GM15510 (cell line): ENCODE results near the gene RASD2.

Experiments used
- POLR2A ChIP-seq: IDR thresholded peaks from 3 replicates; pipeline ENCODE4 v1.6.1; 2011; ENCODE audit warnings: borderline replicate concordance; ENCODE audit not compliant: insufficient read length; ENCODE audit errors: extremely low read depth

Gene RASD2

GRCh38 chr22:35551549-35552177 is 11.0 kb downstream of the RASD2 start:
- no peak for TF ChIP-seq POLR2A

GRCh38 chr22:35552196-35552842 is 11.7 kb downstream of the RASD2 start:
- TF ChIP-seq POLR2A, result no peak

- TF ChIP-seq POLR2A, result no peak
Observed at GRCh38 chr22:35552846-35553245, 12.2 kb downstream of the RASD2 start.

GRCh38 chr22:35553341-35553740 is 12.7 kb downstream of the RASD2 start:
- no peak for TF ChIP-seq POLR2A

- no peak for TF ChIP-seq POLR2A
Observed at GRCh38 chr22:35554297-35554845, 13.7 kb downstream of the RASD2 start.

DNA sequence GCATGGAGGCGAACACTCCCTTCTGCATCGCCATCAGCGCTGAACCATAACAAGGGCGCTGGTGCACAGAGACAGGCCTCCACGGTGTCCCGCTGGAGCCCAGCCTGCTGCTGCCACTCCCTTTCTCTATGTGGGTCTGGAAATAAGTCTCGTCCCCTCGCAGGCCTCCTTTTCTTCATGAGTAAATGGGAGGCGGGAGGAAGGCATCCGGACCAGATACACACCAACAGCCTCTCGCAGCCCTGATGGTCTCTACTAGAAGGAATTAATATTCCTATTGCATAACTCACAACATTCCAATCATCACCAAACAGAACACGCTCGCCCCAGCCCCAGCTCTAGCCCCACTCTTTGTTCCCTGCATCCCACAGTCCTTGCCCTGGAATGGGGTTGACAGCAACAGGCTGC is 14.9 kb downstream of the RASD2 start:
- TF ChIP-seq POLR2A, result no peak

GRCh38 chr22:35555946-35556547 is 15.4 kb downstream of the RASD2 start:
- TF ChIP-seq POLR2A, result no peak

DNA sequence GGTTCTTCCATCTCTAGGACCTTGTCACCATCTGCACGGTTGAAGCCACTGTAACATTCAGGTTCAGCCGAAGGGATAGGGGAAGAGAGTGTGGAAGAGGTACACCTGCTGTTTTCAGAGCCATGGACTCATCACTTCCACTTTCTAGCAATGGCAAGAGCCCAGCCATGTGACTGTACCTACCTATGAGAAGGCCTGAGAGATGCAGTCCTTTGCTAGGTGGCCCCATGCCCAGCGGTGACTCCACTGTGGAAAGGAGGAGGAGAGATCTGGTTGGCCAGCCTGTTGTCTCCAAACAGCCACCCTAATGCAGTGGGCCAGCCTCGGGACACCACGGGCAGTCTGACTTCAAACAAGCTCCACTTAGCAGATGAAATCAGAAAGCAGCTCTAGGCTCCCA is 16.0 kb downstream of the RASD2 start:
- TF ChIP-seq POLR2A, result no peak

- TF ChIP-seq POLR2A, result no peak
Observed at GRCh38 chr22:35558031-35558430, 17.4 kb downstream of the RASD2 start.

DNA sequence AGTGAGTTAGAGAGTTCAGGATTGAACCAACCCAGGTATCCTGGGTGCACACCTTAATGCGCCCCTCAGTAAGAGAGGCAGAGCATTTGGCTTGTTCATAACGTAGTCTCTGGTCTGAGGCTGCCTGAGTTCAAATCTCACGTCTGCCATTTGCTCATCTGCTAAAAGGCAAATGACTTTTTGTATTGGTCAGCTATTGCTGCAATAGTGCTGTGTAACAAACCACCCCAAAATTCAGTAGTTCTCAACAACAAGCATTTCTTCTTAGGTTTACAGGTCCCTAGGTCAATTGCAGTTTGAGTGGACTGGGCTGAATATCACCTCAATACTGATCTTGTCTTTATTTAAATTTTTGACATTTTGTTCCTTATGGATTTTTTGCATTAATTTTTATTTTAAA is 18.1 kb downstream of the RASD2 start:
- no peak for TF ChIP-seq POLR2A

DNA sequence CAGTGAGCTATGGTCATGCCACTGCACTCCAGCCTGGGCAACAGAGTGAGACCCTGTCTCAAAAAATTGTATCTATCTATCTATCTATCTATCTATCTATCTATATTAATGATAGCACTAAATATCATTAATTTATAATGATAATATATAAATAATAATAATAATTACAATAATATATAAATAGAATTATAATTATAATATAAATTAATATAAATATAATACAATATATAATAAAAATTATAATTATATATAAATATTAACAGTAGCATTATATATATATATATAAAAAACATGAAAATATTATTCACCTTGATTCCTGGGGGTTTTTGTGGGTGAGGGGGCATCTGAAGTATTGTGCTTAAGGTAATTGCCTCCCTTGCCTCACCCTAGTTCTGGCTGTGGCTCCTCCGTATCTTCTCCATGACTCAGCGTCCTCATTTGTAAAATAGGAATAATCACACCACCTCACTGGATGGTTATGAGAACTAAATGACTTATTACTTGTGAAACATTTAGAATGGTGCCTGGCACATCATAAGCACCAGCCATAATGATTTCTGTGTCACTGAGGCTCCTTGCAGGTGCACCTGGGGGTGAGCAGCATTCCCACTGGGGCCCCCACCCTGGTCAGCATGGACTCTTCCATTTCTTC is 18.8 kb downstream of the RASD2 start:
- TF ChIP-seq POLR2A, result no peak

DNA sequence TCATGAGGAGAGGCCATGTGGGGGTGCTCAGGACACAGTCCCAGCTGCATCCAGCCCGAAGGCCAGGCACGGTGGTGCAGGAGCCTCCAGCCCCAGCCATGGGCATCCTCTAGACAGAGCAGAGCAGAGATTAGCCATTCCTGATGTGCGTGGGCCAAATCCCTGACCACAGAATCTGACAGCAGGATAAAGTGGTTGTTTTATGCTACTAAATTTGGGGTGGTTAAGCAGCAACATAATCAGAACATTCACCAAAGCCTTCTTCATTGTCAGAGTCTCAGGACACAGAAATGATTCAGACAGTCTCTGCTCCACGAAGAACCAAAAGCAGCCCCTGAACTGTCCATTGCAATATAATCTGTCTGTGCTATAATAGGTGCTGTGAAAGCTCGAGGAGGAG is 19.7 kb downstream of the RASD2 start:
- no peak for TF ChIP-seq POLR2A

GRCh38 chr22:35560824-35561223 is 20.2 kb downstream of the RASD2 start:
- TF ChIP-seq POLR2A, result no peak

- TF ChIP-seq POLR2A, result no peak
Observed at GRCh38 chr22:35561796-35562526, 21.3 kb downstream of the RASD2 start.

- TF ChIP-seq POLR2A, result no peak
Observed at GRCh38 chr22:35563211-35563610, 22.6 kb downstream of the RASD2 start.
